Measurements from ENCODE around the gene RBKS.

Gene RBKS

DNA sequence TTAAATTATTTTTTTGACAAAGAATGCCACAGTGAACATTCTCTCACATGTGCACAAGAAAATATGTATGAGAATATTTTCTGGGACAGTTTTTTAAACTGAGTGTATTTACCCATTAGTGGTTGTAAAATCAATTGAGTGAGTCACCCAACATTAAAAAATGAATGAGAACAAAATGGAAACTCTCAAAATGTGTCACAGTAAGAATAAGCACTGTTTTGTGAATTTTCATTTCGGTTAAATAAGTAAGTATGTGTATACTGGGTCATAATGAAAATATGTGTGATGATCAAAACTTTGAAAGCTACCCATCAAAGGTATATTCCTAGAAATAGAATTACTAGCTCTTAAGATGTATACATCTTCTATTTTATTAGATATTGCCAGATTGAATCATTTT, 11.9 kb upstream of the RBKS start:
- Histone ChIP-seq H3K4me3 (ENCODE audit: low read length) (no peak overlapping the region), H3K9me3 (ENCODE audit: insufficient read depth, low read length) (no peaks in the 10 kb centered on the region), H3K27me3 (ENCODE audit: low read depth, low read length) (no peaks in the 10 kb centered on the region), H3K4me1 (ENCODE audit: low read length) (no peaks in the 10 kb centered on the region), H4K20me1 (ENCODE audit: insufficient read depth, low read length) (0 out of 2 replicates have a peak, but pooled peaks cover 3% of the 10 kb centered on the region), H3K9ac (ENCODE audit: low read length) (no peak overlapping the region), H3K4me2 (ENCODE audit: low read length) (no peak overlapping the region), H2AFZ (ENCODE audit: low read depth, low read length) (no peak overlapping the region), H3K79me2 (ENCODE audit: low read length) (no peaks in the 10 kb centered on the region), H3K36me3 (replicated peaks; ENCODE audit: low read depth, low read length) (peaks cover 4% of the 10 kb centered on the region), H3K27ac (ENCODE audit: low read length) (no peak overlapping the region)
- TF ChIP-seq, protein P1, sequence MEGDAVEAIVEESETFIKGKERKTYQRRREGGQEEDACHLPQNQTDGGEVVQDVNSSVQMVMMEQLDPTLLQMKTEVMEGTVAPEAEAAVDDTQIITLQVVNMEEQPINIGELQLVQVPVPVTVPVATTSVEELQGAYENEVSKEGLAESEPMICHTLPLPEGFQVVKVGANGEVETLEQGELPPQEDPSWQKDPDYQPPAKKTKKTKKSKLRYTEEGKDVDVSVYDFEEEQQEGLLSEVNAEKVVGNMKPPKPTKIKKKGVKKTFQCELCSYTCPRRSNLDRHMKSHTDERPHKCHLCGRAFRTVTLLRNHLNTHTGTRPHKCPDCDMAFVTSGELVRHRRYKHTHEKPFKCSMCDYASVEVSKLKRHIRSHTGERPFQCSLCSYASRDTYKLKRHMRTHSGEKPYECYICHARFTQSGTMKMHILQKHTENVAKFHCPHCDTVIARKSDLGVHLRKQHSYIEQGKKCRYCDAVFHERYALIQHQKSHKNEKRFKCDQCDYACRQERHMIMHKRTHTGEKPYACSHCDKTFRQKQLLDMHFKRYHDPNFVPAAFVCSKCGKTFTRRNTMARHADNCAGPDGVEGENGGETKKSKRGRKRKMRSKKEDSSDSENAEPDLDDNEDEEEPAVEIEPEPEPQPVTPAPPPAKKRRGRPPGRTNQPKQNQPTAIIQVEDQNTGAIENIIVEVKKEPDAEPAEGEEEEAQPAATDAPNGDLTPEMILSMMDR (IDR thresholded peaks at IDR 0.05; ENCODE audit: low read depth, low read length), result no peak
- no peak for TF ChIP-seq EZH2phosphoT487 (IDR thresholded peaks at IDR 0.05; ENCODE audit: low read depth)

GRCh38 chr2:27901234-27901633, 11.0 kb upstream of the RBKS start:
- Histone ChIP-seq H2AFZ (ENCODE audit: low read depth, low read length) (no peak overlapping the region), H3K9me3 (ENCODE audit: insufficient read depth, low read length) (no peaks in the 10 kb centered on the region), H3K4me2 (ENCODE audit: low read length) (no peak overlapping the region), H4K20me1 (ENCODE audit: insufficient read depth, low read length) (0 out of 2 replicates have a peak, but pooled peaks cover 3% of the 10 kb centered on the region), H3K4me1 (ENCODE audit: low read length) (no peaks in the 10 kb centered on the region), H3K36me3 (replicated peaks; ENCODE audit: low read depth, low read length) (peaks cover 9% of the 10 kb centered on the region), H3K27me3 (ENCODE audit: low read depth, low read length) (no peaks in the 10 kb centered on the region), H3K4me3 (ENCODE audit: low read length) (no peak overlapping the region), H3K79me2 (ENCODE audit: low read length) (no peaks in the 10 kb centered on the region), H3K9ac (ENCODE audit: low read length) (no peak overlapping the region), H3K27ac (ENCODE audit: low read length) (no peak overlapping the region)
- TF ChIP-seq, protein P1 (IDR thresholded peaks at IDR 0.05; ENCODE audit: low read depth, low read length), result no peak
- no peak for TF ChIP-seq EZH2phosphoT487 (IDR thresholded peaks at IDR 0.05; ENCODE audit: low read depth)

GRCh38 chr2:27897717-27898116, 7.5 kb upstream of the RBKS start:
- no peak overlapping the region for H3K9ac ChIP-seq (ENCODE audit: low read length)
- H3K4me1 ChIP-seq (ENCODE audit: low read length), result no peaks in the 10 kb centered on the region
- H3K27ac ChIP-seq (ENCODE audit: low read length), result no peak overlapping the region
- H3K36me3 ChIP-seq (replicated peaks; ENCODE audit: low read depth, low read length), result peaks cover 17% of the 10 kb centered on the region
- H3K27me3 ChIP-seq (ENCODE audit: low read depth, low read length), result no peaks in the 10 kb centered on the region
- no peak overlapping the region for H2AFZ ChIP-seq (ENCODE audit: low read depth, low read length)
- H4K20me1 ChIP-seq (ENCODE audit: insufficient read depth, low read length), result no peaks in the 10 kb centered on the region
- TF ChIP-seq, protein P1 (IDR thresholded peaks at IDR 0.05; ENCODE audit: low read depth, low read length), result no peak
- no peak for TF ChIP-seq EZH2phosphoT487 (IDR thresholded peaks at IDR 0.05; ENCODE audit: low read depth)
- H3K9me3 ChIP-seq (ENCODE audit: insufficient read depth, low read length), result no peaks in the 10 kb centered on the region
- no peak overlapping the region for H3K4me2 ChIP-seq (ENCODE audit: low read length)
- no peaks in the 10 kb centered on the region for H3K79me2 ChIP-seq (ENCODE audit: low read length)
- H3K4me3 ChIP-seq (ENCODE audit: low read length), result no peak overlapping the region

DNA sequence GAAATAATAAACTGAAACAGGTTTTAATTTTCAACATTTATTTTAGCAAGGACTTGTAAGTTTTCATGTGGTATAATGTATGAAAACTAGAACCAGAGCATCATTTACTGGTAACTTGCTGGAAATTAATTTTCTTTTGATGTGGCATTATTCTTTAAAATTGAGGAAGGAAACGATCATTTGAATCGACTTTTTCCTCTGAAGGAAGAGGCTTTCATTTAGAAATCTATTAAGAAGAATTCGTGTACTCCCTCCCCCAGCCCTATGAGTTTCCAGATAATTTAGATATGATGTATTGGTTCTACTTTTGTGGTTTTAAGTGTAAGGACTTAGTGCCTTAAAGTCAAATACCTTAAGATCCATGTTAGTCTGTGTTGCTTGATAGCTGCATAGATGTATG, 2.8 kb upstream of the RBKS start:
- Histone ChIP-seq H3K27ac (ENCODE audit: low read length) (no peak overlapping the region), H3K4me2 (ENCODE audit: low read length) (no peak overlapping the region), H3K36me3 (replicated peaks; ENCODE audit: low read depth, low read length) (peaks cover 13% of the 10 kb centered on the region), H3K4me1 (ENCODE audit: low read length) (peaks cover 16% of the 10 kb centered on the region), H3K27me3 (ENCODE audit: low read depth, low read length) (no peaks in the 10 kb centered on the region), H3K79me2 (ENCODE audit: low read length) (peaks cover 13% of the 10 kb centered on the region), H4K20me1 (ENCODE audit: insufficient read depth, low read length) (no peaks in the 10 kb centered on the region), H3K4me3 (ENCODE audit: low read length) (no peak overlapping the region), H3K9ac (ENCODE audit: low read length) (no peak overlapping the region), H3K9me3 (ENCODE audit: insufficient read depth, low read length) (no peaks in the 10 kb centered on the region), H2AFZ (ENCODE audit: low read depth, low read length) (no peak overlapping the region)
- TF ChIP-seq, protein P1 (IDR thresholded peaks at IDR 0.05; ENCODE audit: low read depth, low read length), result no peak
- TF ChIP-seq EZH2phosphoT487 (IDR thresholded peaks at IDR 0.05; ENCODE audit: low read depth), result no peak
